H9 (cell line): ENCODE data around the gene MRGPRX2. TPM values are rescaled to one million over a fixed set of nuclear protein-coding genes. Genes with fewer than 3 reads are reported as not detected.

Experiments
- DNase-seq: peaks from one replicate; pipeline ENCODE4 v3.0.0-alpha.2; 2017
- H2AFZ ChIP-seq: one replicate; pipeline ENCODE4 v1.6.1; 2013; ENCODE audit warnings: mild to moderate bottlenecking, low read length, control low read depth, moderate library complexity
- H2AK5ac ChIP-seq: 2 replicates; pipeline ENCODE4 v1.6.1; 2013; ENCODE audit warnings: low read length, control low read depth, mixed read lengths; ENCODE audit not compliant: insufficient read length
- H2BK120ac ChIP-seq: one replicate; pipeline ENCODE4 v1.6.1; 2013; ENCODE audit warnings: low read depth, mild to moderate bottlenecking, low read length, control low read depth, inconsistent platforms; ENCODE audit not compliant: poor library complexity, severe bottlenecking
- H2BK12ac ChIP-seq: 2 replicates; pipeline ENCODE4 v1.6.1; 2013; ENCODE audit warnings: low read length, control low read depth, mixed read lengths, low read depth; ENCODE audit not compliant: insufficient read length
- H2BK15ac ChIP-seq: 2 replicates; pipeline ENCODE4 v1.6.1; 2013; ENCODE audit warnings: low read depth, low read length, control low read depth
- H2BK20ac ChIP-seq: one replicate; pipeline ENCODE4 v1.6.1; 2013; ENCODE audit warnings: low read depth, mild to moderate bottlenecking, low read length, control low read depth, inconsistent platforms; ENCODE audit not compliant: poor library complexity, severe bottlenecking
- H2BK5ac ChIP-seq: 2 replicates; pipeline ENCODE4 v1.6.1; 2013; ENCODE audit warnings: low read length, control low read depth, mixed read lengths; ENCODE audit not compliant: insufficient read length
- H3K14ac ChIP-seq: 2 replicates; pipeline ENCODE4 v1.6.1; 2013; ENCODE audit warnings: low read length, control low read depth; ENCODE audit not compliant: insufficient read depth
- H3K18ac ChIP-seq: 2 replicates; pipeline ENCODE4 v1.6.1; 2013; ENCODE audit warnings: low read depth, mild to moderate bottlenecking, mixed read lengths, low read length, control low read depth; ENCODE audit not compliant: insufficient read length
- H3K23ac ChIP-seq: 2 replicates; pipeline ENCODE4 v1.6.1; 2013; ENCODE audit warnings: low read length, control low read depth, mixed read lengths, low read depth; ENCODE audit not compliant: insufficient read length
- H3K23me2 ChIP-seq: 2 replicates; pipeline ENCODE4 v1.6.1; 2013; ENCODE audit warnings: low read depth, mild to moderate bottlenecking, mixed read lengths, low read length, control low read depth; ENCODE audit not compliant: insufficient read length, poor library complexity, severe bottlenecking
- H3K27ac ChIP-seq: 2 replicates; pipeline ENCODE4 v1.5.1; 2013; ENCODE audit warnings: low read length, control low read depth, mixed read lengths, low read depth; ENCODE audit not compliant: insufficient read length
- H3K27me3 ChIP-seq: 2 replicates; pipeline ENCODE4 v1.6.1; 2013; ENCODE audit warnings: low read length, control low read depth, inconsistent platforms; ENCODE audit not compliant: insufficient read depth
- H3K4ac ChIP-seq: 2 replicates; pipeline ENCODE4 v1.6.1; 2013; ENCODE audit warnings: low read depth, mild to moderate bottlenecking, control low read depth, inconsistent platforms, low read length, moderate library complexity
- H3K4me1 ChIP-seq: 2 replicates; pipeline ENCODE4 v1.6.1; 2013; ENCODE audit warnings: low read length, control low read depth, inconsistent platforms; ENCODE audit not compliant: insufficient read depth
- H3K4me2 ChIP-seq: 2 replicates; pipeline ENCODE4 v1.6.1; 2013; ENCODE audit warnings: low read length, control low read depth, mixed read lengths; ENCODE audit not compliant: insufficient read length, insufficient read depth
- H3K56ac ChIP-seq: 2 replicates; pipeline ENCODE4 v1.6.1; 2013; ENCODE audit warnings: low read depth, mild to moderate bottlenecking, mixed read lengths, low read length, control low read depth; ENCODE audit not compliant: insufficient read length
- H3K79me1 ChIP-seq: 2 replicates; pipeline ENCODE4 v1.6.1; 2013; ENCODE audit warnings: low read depth, mild to moderate bottlenecking, moderate library complexity, low read length, control low read depth, inconsistent platforms; ENCODE audit not compliant: insufficient read depth, poor library complexity, severe bottlenecking
- H3K79me2 ChIP-seq: 2 replicates; pipeline ENCODE4 v1.6.1; 2013; ENCODE audit warnings: low read length, control low read depth, inconsistent platforms; ENCODE audit not compliant: insufficient read depth
- H3K9ac ChIP-seq: 2 replicates; pipeline ENCODE4 v1.6.1; 2013; ENCODE audit warnings: low read length, control low read depth, mixed read lengths; ENCODE audit not compliant: insufficient read length; ENCODE audit errors: extremely low read depth
- H3K9me3 ChIP-seq: one replicate; pipeline ENCODE4 v1.6.1; 2013; ENCODE audit warnings: low read depth, low read length, inconsistent platforms; ENCODE audit not compliant: control insufficient read depth
- H3T11ph ChIP-seq: one replicate; pipeline ENCODE4 v1.6.1; 2013; ENCODE audit warnings: mild to moderate bottlenecking, low read length, control low read depth, inconsistent platforms
- H4K20me1 ChIP-seq: one replicate; pipeline ENCODE4 v1.6.1; 2013; ENCODE audit not compliant: control insufficient read depth, insufficient read length, insufficient read depth
- H4K5ac ChIP-seq: 2 replicates; pipeline ENCODE4 v1.6.1; 2013; ENCODE audit warnings: low read depth, mild to moderate bottlenecking, mixed read lengths, low read length, control low read depth; ENCODE audit not compliant: insufficient read length
- H4K8ac ChIP-seq: replicated peaks from 2 replicates; pipeline ENCODE4 v1.6.1; 2013; ENCODE audit warnings: low read length, control low read depth, mixed read lengths, low read depth; ENCODE audit not compliant: insufficient read length
- H4K91ac ChIP-seq: 2 replicates; pipeline ENCODE4 v1.6.1; 2013; ENCODE audit warnings: low read depth, mild to moderate bottlenecking, moderate library complexity, mixed read lengths, low read length, control low read depth; ENCODE audit not compliant: insufficient read length
- H3K27ac Mint-ChIP-seq, 3 experiments: 2 replicates in 2 of 3; 3 replicates in 1 of 3; pipeline ENCODE4 v1.8.0; 2020 to 2021; ENCODE audit warnings: mixed read lengths in 3 of 3, mild to moderate bottlenecking in 1 of 3, moderate library complexity in 1 of 3
- H3K27me3 Mint-ChIP-seq: 2 replicates; pipeline ENCODE4 v1.8.0; 2021; ENCODE audit warnings: low read depth, mild to moderate bottlenecking, moderate library complexity, mixed read lengths
- H3K36me3 Mint-ChIP-seq, 3 experiments: 2 replicates in 2 of 3; 3 replicates in 1 of 3; pipeline ENCODE4 v1.8.0; 2020 to 2021; ENCODE audit warnings: low read depth in 3 of 3, mixed read lengths in 3 of 3; ENCODE audit not compliant: insufficient read depth in 1 of 3
- H3K4me1 Mint-ChIP-seq, 2 experiments: 2 replicates each; pipeline ENCODE4 v1.8.0; 2020; ENCODE audit warnings: mixed read lengths in 2 of 2
- H3K4me3 Mint-ChIP-seq, 2 experiments: 2 replicates in 1 of 2; 3 replicates in 1 of 2; pipeline ENCODE4 v1.8.0; 2020 to 2021; ENCODE audit warnings: mild to moderate bottlenecking in 2 of 2, mixed read lengths in 2 of 2, moderate library complexity in 1 of 2
- H3K9me3 Mint-ChIP-seq, 2 experiments: 2 replicates in 1 of 2; 3 replicates in 1 of 2; pipeline ENCODE4 v1.8.0; 2020; ENCODE audit warnings: mild to moderate bottlenecking in 2 of 2, mixed read lengths in 2 of 2, moderate library complexity in 1 of 2
- WGBS: extraction: QIAGEN DNeasy Blood & Tissue Kit; methylation state at CpG from one replicate; pipeline ENCODE4 v1.1.7; 2013; ENCODE audit warnings: missing lambda C conversion rate, low lambda C conversion rate, mixed read lengths; ENCODE audit not compliant: insufficient read length; ENCODE audit errors: extremely low coverage; 5-methylcytosine and 5-hydroxymethylcytosine counted together
- total RNA-seq: library from RNA; stranded (reverse); gene quantifications from 2 replicates; pipeline ENCODE4 v1.2.1, GENCODE V29; 2021
- TF ChIP-seq, protein P1 (sequence below): fragments of 200-600 bp; sonication (generic); conservative IDR thresholded peaks from 3 replicates; pipeline ENCODE4 v1.8.0; 2021; ENCODE audit warnings: antibody characterized with exemption, mild to moderate bottlenecking

The MRGPRX2 gene
- total RNA-seq, 1 experiment from 2014 or later: not detected

DNA sequence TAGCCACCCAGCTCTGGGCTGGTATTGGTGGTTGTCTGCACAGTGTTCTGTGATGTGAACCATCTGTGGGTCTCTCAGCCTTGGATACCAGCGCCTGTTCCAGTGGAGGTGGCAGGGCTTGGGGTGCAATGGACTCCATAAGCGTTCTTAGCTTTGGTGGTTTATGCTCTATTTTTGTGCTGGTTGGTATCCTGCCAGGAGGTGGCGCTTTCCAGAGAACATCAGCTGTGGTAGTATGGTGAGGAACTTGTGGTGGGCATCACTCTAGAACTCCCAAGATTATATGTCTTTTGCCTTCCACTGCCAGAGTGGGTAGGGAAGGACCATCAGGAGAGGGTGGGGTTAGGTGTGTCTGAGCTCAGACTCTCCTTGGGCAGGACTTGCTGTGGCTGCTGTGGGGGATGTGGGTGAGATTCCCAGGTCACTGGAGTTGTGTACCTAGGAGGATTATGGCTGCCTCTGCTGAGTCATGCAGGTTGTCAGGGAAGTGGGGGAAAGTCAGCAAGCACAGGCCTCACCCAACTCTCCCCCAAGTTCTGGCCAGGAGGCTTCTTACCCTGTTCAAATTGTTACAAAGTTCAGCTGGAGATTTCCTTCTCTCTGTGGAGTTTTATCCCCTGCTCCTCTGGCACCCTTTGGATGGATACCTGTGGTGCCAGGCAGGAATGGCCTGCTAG is 47.2 kb downstream of the MRGPRX2 start:
- no peaks in the 10 kb centered on the region for H3K27me3 ChIP-seq
- H3K27ac ChIP-seq: no peak overlapping the region
- H3K56ac ChIP-seq: no peak overlapping the region
- DNase-seq: peak; percentile 49
- no peak overlapping the region for H3K4ac ChIP-seq
- no peak overlapping the region for H2BK20ac ChIP-seq
- no peaks in the 10 kb centered on the region for H3K9me3 ChIP-seq
- no peaks in the 10 kb centered on the region for H3K79me1 ChIP-seq
- H3T11ph ChIP-seq: no peak overlapping the region
- H3K79me2 ChIP-seq: no peaks in the 10 kb centered on the region
- H3K27me3 Mint-ChIP-seq: peaks cover 20% of the 10 kb centered on the region
- H3K23ac ChIP-seq: no peak overlapping the region
- no peaks in the 10 kb centered on the region for H4K20me1 ChIP-seq
- H2AFZ ChIP-seq: no peak overlapping the region
- H2AK5ac ChIP-seq: no peak overlapping the region
- no peak overlapping the region for H3K27ac Mint-ChIP-seq
- peaks cover 0 to 1% (median 0%) of the 10 kb centered on the region in 3 experiments; a peak in 2 of 7 replicates for H3K36me3 Mint-ChIP-seq
- no peak overlapping the region for H2BK15ac ChIP-seq
- H2BK120ac ChIP-seq: no peak overlapping the region
- no peak overlapping the region for H2BK12ac ChIP-seq
- H3K9ac ChIP-seq: no peak overlapping the region
- no peaks in the 10 kb centered on the region for H3K4me1 ChIP-seq
- TF ChIP-seq, protein P1, sequence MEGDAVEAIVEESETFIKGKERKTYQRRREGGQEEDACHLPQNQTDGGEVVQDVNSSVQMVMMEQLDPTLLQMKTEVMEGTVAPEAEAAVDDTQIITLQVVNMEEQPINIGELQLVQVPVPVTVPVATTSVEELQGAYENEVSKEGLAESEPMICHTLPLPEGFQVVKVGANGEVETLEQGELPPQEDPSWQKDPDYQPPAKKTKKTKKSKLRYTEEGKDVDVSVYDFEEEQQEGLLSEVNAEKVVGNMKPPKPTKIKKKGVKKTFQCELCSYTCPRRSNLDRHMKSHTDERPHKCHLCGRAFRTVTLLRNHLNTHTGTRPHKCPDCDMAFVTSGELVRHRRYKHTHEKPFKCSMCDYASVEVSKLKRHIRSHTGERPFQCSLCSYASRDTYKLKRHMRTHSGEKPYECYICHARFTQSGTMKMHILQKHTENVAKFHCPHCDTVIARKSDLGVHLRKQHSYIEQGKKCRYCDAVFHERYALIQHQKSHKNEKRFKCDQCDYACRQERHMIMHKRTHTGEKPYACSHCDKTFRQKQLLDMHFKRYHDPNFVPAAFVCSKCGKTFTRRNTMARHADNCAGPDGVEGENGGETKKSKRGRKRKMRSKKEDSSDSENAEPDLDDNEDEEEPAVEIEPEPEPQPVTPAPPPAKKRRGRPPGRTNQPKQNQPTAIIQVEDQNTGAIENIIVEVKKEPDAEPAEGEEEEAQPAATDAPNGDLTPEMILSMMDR: peak; percentile 67
- no peak overlapping the region for H3K18ac ChIP-seq
- no peak overlapping the region for H4K8ac ChIP-seq
- H2BK5ac ChIP-seq: no peak overlapping the region
- H3K23me2 ChIP-seq: no peaks in the 10 kb centered on the region
- no peak overlapping the region for H4K91ac ChIP-seq
- WGBS: no CpG with 5 or more reads among the region's 3 CpGs
- H3K4me2 ChIP-seq: no peak overlapping the region
- peaks cover 18 to 23% of the 10 kb centered on the region in 2 experiments for H3K9me3 Mint-ChIP-seq
- no peak overlapping the region for H4K5ac ChIP-seq
- H3K14ac ChIP-seq: no peak overlapping the region
- H3K4me3 Mint-ChIP-seq: no peak overlapping the region
- H3K4me1 Mint-ChIP-seq: no peaks in the 10 kb centered on the region
